Tibial nerve (tissue), 3 donors: Measurements from ENCODE around the gene TERB1.

Source experiments
- EP300 ChIP-seq, 2 donors: sonication (generic); formaldehyde crosslinking; IDR thresholded peaks; one replicate each; pipeline ENCODE4 v1.6.1; 2017; ENCODE audit warnings: antibody characterized with exemption in 2 of 2, mild to moderate bottlenecking in 1 of 2
- POLR2A ChIP-seq, 2 donors: fragments of 450-650 bp; IDR thresholded peaks; one replicate each; pipeline ENCODE4 v1.6.1; 2017; ENCODE audit warnings: antibody characterized with exemption in 2 of 2, mild to moderate bottlenecking in 2 of 2, moderate library complexity in 2 of 2

DNA sequence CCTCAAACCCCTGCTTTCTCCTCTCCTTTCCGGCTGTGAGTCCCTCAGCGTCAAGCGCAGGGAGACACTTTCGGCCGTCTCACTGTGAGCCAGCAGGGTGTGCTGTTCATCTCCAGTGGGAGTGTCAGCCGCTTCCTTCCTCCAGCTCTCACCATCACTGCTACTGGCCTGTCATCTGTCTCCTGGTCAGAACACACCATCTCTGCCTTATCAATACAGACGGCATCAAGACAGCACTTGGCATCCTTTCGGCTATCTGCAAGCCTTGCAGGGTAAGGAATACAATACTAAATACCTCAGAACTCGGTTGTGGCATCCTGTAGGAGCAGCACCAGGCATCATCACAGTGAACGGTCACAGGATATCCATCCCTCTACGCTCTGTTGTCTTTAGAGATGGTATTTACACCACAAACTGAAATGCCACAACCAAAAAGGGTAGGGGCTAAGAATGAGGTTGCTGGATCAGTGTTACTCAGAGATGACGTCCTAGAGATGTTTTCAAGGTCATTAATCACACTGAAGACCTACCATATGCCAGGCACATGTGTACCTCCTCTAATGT is 84.2 kb downstream of the TERB1 start:
- TF ChIP-seq EP300 (IDR thresholded peaks at IDR 0.05) (no peak), POLR2A (IDR thresholded peaks at IDR 0.05) (no peak)
